Activated CD4-positive, alpha-beta memory T cell treated with anti-CD3 and anti-CD28 coated beads for 36 hours (primary cell): ENCODE data around the gene OR5C1. TPM values are rescaled to one million over a fixed set of nuclear protein-coding genes. Genes with fewer than 3 reads are reported as not detected.
"Not testable (repeated sequence)": the region's sequence is repeated elsewhere in the genome, so short reads cannot be mapped to it uniquely, and the experiment has no call there.

Experiments used
- CTCF ChIA-PET: fragments of 350-600 bp; sonication (Branson Sonifier 250); formaldehyde crosslinking; loops from one replicate; lab custom pipeline; 2021; ENCODE audit warnings: antibody characterized with exemption, inconsistent platforms; lab: Charles Lee
- POLR2A ChIA-PET: fragments of 350-600 bp; sonication (Branson Sonifier 250); formaldehyde crosslinking; loops from one replicate; lab custom pipeline; 2021; ENCODE audit warnings: antibody characterized with exemption; lab: Charles Lee
- DNase-seq: peaks from one replicate; pipeline ENCODE4 v3.0.0-alpha.2; 2020
- H3K27ac Mint-ChIP-seq: one replicate; pipeline ENCODE4 v1.8.0; 2021; ENCODE audit warnings: mixed read lengths
- H3K27me3 Mint-ChIP-seq: one replicate; pipeline ENCODE4 v1.8.0; 2021; ENCODE audit warnings: mixed read lengths
- H3K36me3 Mint-ChIP-seq: one replicate; pipeline ENCODE4 v1.8.0; 2021; ENCODE audit warnings: mixed read lengths
- H3K4me1 Mint-ChIP-seq: one replicate; pipeline ENCODE4 v1.8.0; 2021; ENCODE audit warnings: low read depth, mixed read lengths
- H3K4me3 Mint-ChIP-seq: one replicate; pipeline ENCODE4 v1.8.0; 2021; ENCODE audit warnings: mild to moderate bottlenecking, mixed read lengths
- H3K9me3 Mint-ChIP-seq: one replicate; pipeline ENCODE4 v1.8.0; 2021; ENCODE audit warnings: mixed read lengths
- intact Hi-C: fragments of 100-400 bp; cut with micrococcal nuclease; formaldehyde crosslinking; loops from one replicate; pipeline ENCODE4 v1.15.1; 2023
- total RNA-seq, 2 experiments: library from RNA; stranded (reverse); gene quantifications; one replicate each; pipeline ENCODE4 v1.2.3, GENCODE V29; 2021

OR5C1 gene
- total RNA-seq, 2 experiments from 2014 or later: not detected

GRCh38 chr9:122815544-122815943, 26.8 kb downstream of the OR5C1 start:
- intact Hi-C loops: loop anchor here (10.0 kb wide), 2 partner anchors 461 to 721 kb away; partner anchors contain the start of gene TTLL11
- Mint-ChIP-seq H3K27me3 (no peaks in the 10 kb centered on the region), H3K9me3 (no peaks in the 10 kb centered on the region), H3K27ac (peak overlapping the region; percentile 69), H3K4me3 (no peak overlapping the region), H3K36me3 (peaks cover 12% of the 10 kb centered on the region), H3K4me1 (peaks cover 35% of the 10 kb centered on the region)
- ChIA-PET POLR2A (interaction anchor here (2.5 kb wide), 1 partner anchor 9 kb away, joined by 8 read pairs; no protein-coding TSS in a partner anchor), CTCF (interaction anchor here (1.2 to 2.0 kb wide), 5 partner anchors 12 to 717 kb away, joined by 3 to 7 read pairs (median 4); partner anchors contain the start of gene PDCL)
- DNase-seq: no peak

GRCh38 chr9:122816163-122816867, 27.6 kb downstream of the OR5C1 start:
- peak overlapping the region; percentile 46 for H3K4me3 Mint-ChIP-seq
- CTCF ChIA-PET: interaction anchor here (0.9 to 2.0 kb wide), 9 partner anchors 12 to 721 kb away, joined by 3 to 7 read pairs (median 4); partner anchors contain the start of gene PDCL
- H3K36me3 Mint-ChIP-seq: peaks cover 12% of the 10 kb centered on the region
- no peaks in the 10 kb centered on the region for H3K9me3 Mint-ChIP-seq
- POLR2A ChIA-PET: interaction anchor here (2.2 to 2.5 kb wide), 2 partner anchors 9 to 12 kb away, joined by 7 to 8 read pairs; partner anchors contain the start of gene PDCL
- intact Hi-C loops: loop anchor here (10.0 kb wide), 2 partner anchors 462 to 722 kb away; partner anchors contain the start of gene TTLL11
- peak; percentile 60 for DNase-seq
- H3K27ac Mint-ChIP-seq: peak overlapping the region; percentile 69
- H3K4me1 Mint-ChIP-seq: peaks cover 37% of the 10 kb centered on the region
- H3K27me3 Mint-ChIP-seq: no peaks in the 10 kb centered on the region

GRCh38 chr9:122819326-122819725, 30.6 kb downstream of the OR5C1 start:
- ChIA-PET POLR2A (no interaction called here), CTCF (interaction anchor here (1.0 to 1.9 kb wide), 2 partner anchors 9 to 722 kb away, joined by 3 to 8 read pairs; no protein-coding TSS in a partner anchor)
- DNase-seq: no peak
- H3K4me1 Mint-ChIP-seq: peaks cover 45% of the 10 kb centered on the region
- intact Hi-C loops: loop anchor here (10.0 kb wide), 2 partner anchors 465 to 725 kb away; partner anchors contain the start of gene TTLL11
- H3K27ac Mint-ChIP-seq: peak overlapping the region; percentile 28
- no peaks in the 10 kb centered on the region for H3K9me3 Mint-ChIP-seq
- H3K27me3 Mint-ChIP-seq: no peaks in the 10 kb centered on the region
- peaks cover 23% of the 10 kb centered on the region for H3K36me3 Mint-ChIP-seq
- H3K4me3 Mint-ChIP-seq: no peak overlapping the region

GRCh38 chr9:122819791-122820489, 31.2 kb downstream of the OR5C1 start:
- peaks cover 27% of the 10 kb centered on the region for H3K36me3 Mint-ChIP-seq
- no peaks in the 10 kb centered on the region for H3K27me3 Mint-ChIP-seq
- H3K9me3 Mint-ChIP-seq: no peaks in the 10 kb centered on the region
- intact Hi-C loops: loop anchor here (10.0 kb wide), 2 partner anchors 465 to 725 kb away; partner anchors contain the start of gene TTLL11
- H3K27ac Mint-ChIP-seq: peak overlapping the region; percentile 28
- no peak overlapping the region for H3K4me3 Mint-ChIP-seq
- DNase-seq: no peak
- ChIA-PET CTCF (interaction anchor here (1.5 to 1.9 kb wide), 2 partner anchors 10 to 11 kb away, joined by 5 to 8 read pairs; no protein-coding TSS in a partner anchor), POLR2A (no interaction called here)
- H3K4me1 Mint-ChIP-seq: peaks cover 46% of the 10 kb centered on the region

GRCh38 chr9:122820490-122820845, 31.7 kb downstream of the OR5C1 start:
- POLR2A ChIA-PET: no interaction called here
- intact Hi-C loops: no loop called here

GRCh38 chr9:122821278-122821943, 32.7 kb downstream of the OR5C1 start:
- no peak for DNase-seq
- H3K27me3 Mint-ChIP-seq: no peaks in the 10 kb centered on the region
- intact Hi-C loops: no loop called here
- H3K27ac Mint-ChIP-seq: peak overlapping the region; percentile 70
- no peaks in the 10 kb centered on the region for H3K9me3 Mint-ChIP-seq
- no peak overlapping the region for H3K4me3 Mint-ChIP-seq
- H3K36me3 Mint-ChIP-seq: peaks cover 32% of the 10 kb centered on the region
- ChIA-PET POLR2A (no interaction called here), CTCF (interaction anchor here (1.5 to 1.9 kb wide), 2 partner anchors 11 to 13 kb away, joined by 5 to 8 read pairs; no protein-coding TSS in a partner anchor)
- peaks cover 45% of the 10 kb centered on the region for H3K4me1 Mint-ChIP-seq

More at GRCh38 chr9:122820490-122820845, 31.7 kb downstream of the OR5C1 start:
- Mint-ChIP-seq H3K4me3 (no peak overlapping the region), H3K27ac (no peak overlapping the region), H3K27me3 (no peaks in the 10 kb centered on the region), H3K4me1 (peaks cover 47% of the 10 kb centered on the region), H3K36me3 (peaks cover 27% of the 10 kb centered on the region), H3K9me3 (no peaks in the 10 kb centered on the region)
- no peak for DNase-seq
- CTCF ChIA-PET: interaction anchor here (1.5 to 1.9 kb wide), 2 partner anchors 10 to 12 kb away, joined by 5 to 8 read pairs; no protein-coding TSS in a partner anchor

GRCh38 chr9:122822056-122822455, 33.3 kb downstream of the OR5C1 start:
- Mint-ChIP-seq H3K36me3 (peaks cover 31% of the 10 kb centered on the region), H3K9me3 (no peaks in the 10 kb centered on the region), H3K27me3 (no peaks in the 10 kb centered on the region), H3K4me3 (no peak overlapping the region), H3K4me1 (peaks cover 45% of the 10 kb centered on the region), H3K27ac (peak overlapping the region; percentile 70)
- intact Hi-C loops: no loop called here
- no peak for DNase-seq
- CTCF ChIA-PET: interaction anchor here (1.8 kb wide), 1 partner anchor 13 kb away, joined by 6 read pairs; no protein-coding TSS in a partner anchor
- POLR2A ChIA-PET: no interaction called here

- CTCF ChIA-PET: interaction anchor here (1.0 to 1.8 kb wide), 2 partner anchors 10 to 14 kb away, joined by 3 to 6 read pairs; no protein-coding TSS in a partner anchor
- POLR2A ChIA-PET: no interaction called here
- intact Hi-C loops: no loop called here
- Mint-ChIP-seq H3K27me3 (no peaks in the 10 kb centered on the region), H3K27ac (peak overlapping the region; percentile 7), H3K36me3 (peaks cover 28% of the 10 kb centered on the region), H3K4me3 (no peak overlapping the region), H3K4me1 (peaks cover 48% of the 10 kb centered on the region), H3K9me3 (no peaks in the 10 kb centered on the region)
- DNase-seq: no peak
These were observed 34.2 kb downstream of the OR5C1 start for GRCh38 chr9:122822938-122823337.

- ChIA-PET POLR2A (interaction anchor here (0.6 to 1.2 kb wide), 5 partner anchors 11 to 113 kb away, joined by 3 to 7 read pairs (median 3); partner anchors contain the start of genes RABGAP1 and RC3H2), CTCF (interaction anchor here (1.3 to 2.8 kb wide), 4 partner anchors 12 to 704 kb away, joined by 3 to 7 read pairs (median 3); no protein-coding TSS in a partner anchor)
- no peaks in the 10 kb centered on the region for H3K9me3 Mint-ChIP-seq
- peak overlapping the region; percentile 97 for H3K4me3 Mint-ChIP-seq
- peaks cover 18% of the 10 kb centered on the region for H3K36me3 Mint-ChIP-seq
- DNase-seq: no peak
- intact Hi-C loops: loop anchor here (1.0 to 5.0 kb wide), 4 partner anchors 77 to 398 kb away; partner anchors contain the start of gene ZBTB26
- H3K4me1 Mint-ChIP-seq: peaks cover 34% of the 10 kb centered on the region
- H3K27me3 Mint-ChIP-seq: no peaks in the 10 kb centered on the region
- peak overlapping the region; percentile 81 for H3K27ac Mint-ChIP-seq
These were observed 39.0 kb downstream of the OR5C1 start for GRCh38 chr9:122827761-122828093.

GRCh38 chr9:122828965-122829284, 40.2 kb downstream of the OR5C1 start:
- ChIA-PET CTCF (interaction anchor here (0.9 to 2.8 kb wide), 5 partner anchors 13 to 730 kb away, joined by 3 to 7 read pairs (median 3); no protein-coding TSS in a partner anchor), POLR2A (interaction anchor here (1.1 to 1.2 kb wide), 2 partner anchors 12 to 76 kb away, joined by 3 to 7 read pairs; partner anchors contain the start of gene RC3H2)
- not testable (repeated sequence) for H3K27me3 Mint-ChIP-seq, H3K9me3 Mint-ChIP-seq, DNase-seq
- peaks cover 14% of the 10 kb centered on the region for H3K36me3 Mint-ChIP-seq
- H3K27ac Mint-ChIP-seq: peak overlapping the region; percentile 81
- H3K4me1 Mint-ChIP-seq: peaks cover 33% of the 10 kb centered on the region
- intact Hi-C loops: loop anchor here (1.0 to 5.0 kb wide), 4 partner anchors 75 to 396 kb away; partner anchors contain the start of gene ZBTB26
- H3K4me3 Mint-ChIP-seq: peak overlapping the region; percentile 97

- H3K27me3 Mint-ChIP-seq: no peaks in the 10 kb centered on the region
- no peaks in the 10 kb centered on the region for H3K9me3 Mint-ChIP-seq
- no peak overlapping the region for H3K27ac Mint-ChIP-seq
- CTCF ChIA-PET: no interaction called here
- no peak for DNase-seq
- POLR2A ChIA-PET: no interaction called here
- H3K4me1 Mint-ChIP-seq: peaks cover 18% of the 10 kb centered on the region
- no peaks in the 10 kb centered on the region for H3K36me3 Mint-ChIP-seq
- H3K4me3 Mint-ChIP-seq: no peak overlapping the region
- intact Hi-C loops: no loop called here
These were observed 43.5 kb downstream of the OR5C1 start for GRCh38 chr9:122832194-122832593.
